Measurements from ENCODE around the gene CDC20.
A peak's percentile ranks its signal among the peaks of the same experiment; 100 is the strongest.

The CDC20 gene

DNA sequence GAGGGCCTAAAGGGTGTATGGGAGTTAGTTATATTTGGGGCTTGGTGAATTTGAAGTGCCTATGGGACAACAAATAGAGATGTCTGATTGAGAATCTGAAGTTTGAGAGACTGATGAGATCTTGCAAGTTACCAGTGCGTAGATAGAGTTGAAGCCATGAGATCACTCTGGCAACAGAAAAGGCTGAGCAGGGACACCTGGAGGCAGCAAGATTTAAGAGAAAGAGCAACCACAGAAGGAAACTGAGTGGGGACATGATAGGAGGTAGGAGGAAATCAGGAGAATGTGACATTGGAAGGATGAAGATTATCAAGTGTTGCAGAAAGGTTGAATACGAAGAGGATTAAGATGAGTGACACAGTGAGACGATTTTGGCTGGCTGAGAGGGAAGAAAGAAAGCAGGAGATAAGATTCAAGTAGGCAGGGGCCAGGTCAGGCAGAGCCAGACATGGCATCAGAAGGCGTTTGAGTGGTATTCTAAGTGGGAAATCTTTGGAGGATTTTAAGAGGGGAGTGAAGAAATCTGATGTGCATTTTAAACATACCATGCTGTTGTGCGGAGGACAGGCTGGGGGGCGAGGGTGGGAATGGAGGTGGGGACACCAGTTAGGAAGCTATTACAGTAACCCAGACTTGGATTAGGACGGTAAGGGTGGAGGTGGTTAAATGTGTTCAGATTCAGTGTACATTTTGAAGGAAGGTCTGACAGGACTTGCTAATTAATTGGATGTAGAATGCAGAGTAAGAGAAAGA is 24.2 kb upstream of the CDC20 start:
- H3K9me3 ChIP-seq (ENCODE audit: control insufficient read depth, low read length) = no peaks in the 10 kb centered on the region
- no peak overlapping the region for H3K9ac ChIP-seq (ENCODE audit: low read length)
- H3K27me3 ChIP-seq (ENCODE audit: control insufficient read depth, insufficient read depth, low read length) = no peaks in the 10 kb centered on the region
- no peaks in the 10 kb centered on the region for H3K36me3 ChIP-seq (ENCODE audit: control insufficient read depth, insufficient read depth, low read length)
- no peak overlapping the region for H3K4me3 ChIP-seq (ENCODE audit: low read length)
- H3K4me1 ChIP-seq (ENCODE audit: control insufficient read depth, insufficient read depth, low read length) = peaks cover 13% of the 10 kb centered on the region

DNA sequence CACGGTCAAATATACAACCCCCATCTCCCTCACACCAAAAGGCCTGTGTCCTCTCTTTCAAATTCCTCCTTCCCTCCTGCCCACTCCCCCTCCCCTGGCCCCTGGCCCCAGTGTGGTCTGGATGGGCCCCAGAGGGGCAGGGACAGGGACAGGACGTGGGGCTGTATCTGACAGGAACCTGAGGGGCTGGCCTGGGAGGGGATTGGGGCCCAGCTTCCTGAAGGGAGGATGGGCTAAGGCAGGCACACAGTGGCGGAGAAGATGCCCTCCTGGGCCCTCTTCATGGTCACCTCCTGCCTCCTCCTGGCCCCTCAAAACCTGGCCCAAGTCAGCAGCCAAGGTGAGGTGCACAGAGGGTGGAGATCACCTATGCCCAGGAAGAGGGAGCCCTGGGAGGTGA is 21.2 kb upstream of the CDC20 start, which contains the start of gene MPL:
TSS of gene MPL (plus strand) at position 231 of the 400 bp plus-strand sequence. CDS start at position 262, 31 bp downstream.
- H3K36me3 ChIP-seq (ENCODE audit: control insufficient read depth, insufficient read depth, low read length) = no peaks in the 10 kb centered on the region
- no peaks in the 10 kb centered on the region for H3K4me1 ChIP-seq (ENCODE audit: control insufficient read depth, insufficient read depth, low read length)
- H3K4me3 ChIP-seq (ENCODE audit: low read length) = no peak within 1 kb of the TSS
- H3K27me3 ChIP-seq (ENCODE audit: control insufficient read depth, insufficient read depth, low read length) = no peaks in the 10 kb centered on the region
- H3K9ac ChIP-seq (ENCODE audit: low read length) = no peak within 1 kb of the TSS
- H3K9me3 ChIP-seq (ENCODE audit: control insufficient read depth, low read length) = no peaks in the 10 kb centered on the region

DNA sequence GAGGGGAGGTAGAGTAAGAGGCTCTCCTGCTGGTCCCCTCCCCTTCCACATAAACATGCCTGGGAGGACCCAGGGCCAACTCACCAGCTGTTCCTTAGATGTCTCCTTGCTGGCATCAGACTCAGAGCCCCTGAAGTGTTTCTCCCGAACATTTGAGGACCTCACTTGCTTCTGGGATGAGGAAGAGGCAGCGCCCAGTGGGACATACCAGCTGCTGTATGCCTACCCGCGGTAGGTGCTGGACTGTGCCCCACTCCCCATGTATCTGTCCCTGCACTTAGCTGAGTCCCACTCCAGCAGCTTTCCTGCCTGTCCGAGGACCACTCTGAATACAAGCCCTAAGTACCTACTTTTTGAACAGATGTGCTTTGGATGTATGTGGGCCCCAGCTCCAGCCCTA is 20.8 kb upstream of the CDC20 start:
- no peaks in the 10 kb centered on the region for H3K4me1 ChIP-seq (ENCODE audit: control insufficient read depth, insufficient read depth, low read length)
- no peaks in the 10 kb centered on the region for H3K36me3 ChIP-seq (ENCODE audit: control insufficient read depth, insufficient read depth, low read length)
- no peaks in the 10 kb centered on the region for H3K27me3 ChIP-seq (ENCODE audit: control insufficient read depth, insufficient read depth, low read length)
- H3K4me3 ChIP-seq (ENCODE audit: low read length) = no peak overlapping the region
- no peaks in the 10 kb centered on the region for H3K9me3 ChIP-seq (ENCODE audit: control insufficient read depth, low read length)
- H3K9ac ChIP-seq (ENCODE audit: low read length) = no peak overlapping the region

DNA sequence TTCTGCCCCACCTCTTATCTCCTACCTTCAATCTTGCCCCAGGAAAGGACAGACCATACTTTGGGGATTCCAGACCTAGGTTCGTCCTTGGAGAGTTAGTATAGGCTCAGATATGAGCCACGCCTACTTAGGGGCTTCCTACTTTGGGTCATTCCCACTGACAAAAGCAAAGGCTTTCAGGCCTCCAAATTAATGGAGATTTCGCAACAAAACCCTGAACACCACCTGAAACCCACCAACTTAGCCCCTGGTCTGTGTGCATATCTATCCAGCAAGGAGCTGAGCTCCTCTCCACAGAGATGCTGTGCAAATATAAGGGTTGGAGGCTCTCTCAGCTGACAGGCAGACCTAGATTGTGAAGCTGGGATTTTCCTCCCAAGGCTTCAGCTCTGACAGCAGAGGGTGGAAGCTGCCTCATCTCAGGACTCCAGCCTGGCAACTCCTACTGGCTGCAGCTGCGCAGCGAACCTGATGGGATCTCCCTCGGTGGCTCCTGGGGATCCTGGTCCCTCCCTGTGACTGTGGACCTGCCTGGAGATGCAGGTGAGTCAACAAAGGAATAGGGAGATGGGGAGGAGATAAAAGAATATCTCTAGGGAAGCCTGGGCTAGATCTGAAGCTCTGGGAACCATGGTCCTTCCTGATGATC is 19.1 kb upstream of the CDC20 start:
- H3K4me1 ChIP-seq (ENCODE audit: control insufficient read depth, insufficient read depth, low read length) = peaks cover 9% of the 10 kb centered on the region
- H3K27me3 ChIP-seq (ENCODE audit: control insufficient read depth, insufficient read depth, low read length) = no peaks in the 10 kb centered on the region
- no peak overlapping the region for H3K9ac ChIP-seq (ENCODE audit: low read length)
- H3K36me3 ChIP-seq (ENCODE audit: control insufficient read depth, insufficient read depth, low read length) = no peaks in the 10 kb centered on the region
- no peak overlapping the region for H3K4me3 ChIP-seq (ENCODE audit: low read length)
- no peaks in the 10 kb centered on the region for H3K9me3 ChIP-seq (ENCODE audit: control insufficient read depth, low read length)

DNA sequence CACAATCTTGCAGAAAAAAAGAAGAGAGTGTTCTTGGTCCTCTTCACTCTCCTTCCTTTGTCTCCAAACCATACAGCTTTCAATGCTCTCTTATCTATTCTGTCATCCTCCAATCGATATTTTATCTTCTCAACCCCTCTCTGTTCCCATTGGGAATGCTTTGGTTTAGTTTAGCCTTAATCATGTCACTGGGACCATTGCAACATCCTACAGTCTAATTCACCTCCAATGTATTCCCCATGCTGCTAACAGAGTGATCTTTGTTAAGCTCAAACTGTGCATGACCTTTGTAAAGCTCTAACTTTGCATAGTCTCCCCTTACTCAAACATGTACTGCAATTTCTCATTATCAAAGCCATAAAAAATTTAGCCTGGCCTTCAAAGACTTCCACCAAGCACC is 18.2 kb upstream of the CDC20 start:
- Histone ChIP-seq H3K36me3 (ENCODE audit: control insufficient read depth, insufficient read depth, low read length) (no peaks in the 10 kb centered on the region), H3K4me1 (ENCODE audit: control insufficient read depth, insufficient read depth, low read length) (peaks cover 17% of the 10 kb centered on the region), H3K9me3 (ENCODE audit: control insufficient read depth, low read length) (no peaks in the 10 kb centered on the region), H3K27me3 (ENCODE audit: control insufficient read depth, insufficient read depth, low read length) (no peaks in the 10 kb centered on the region), H3K9ac (ENCODE audit: low read length) (no peak overlapping the region), H3K4me3 (ENCODE audit: low read length) (no peak overlapping the region)

DNA sequence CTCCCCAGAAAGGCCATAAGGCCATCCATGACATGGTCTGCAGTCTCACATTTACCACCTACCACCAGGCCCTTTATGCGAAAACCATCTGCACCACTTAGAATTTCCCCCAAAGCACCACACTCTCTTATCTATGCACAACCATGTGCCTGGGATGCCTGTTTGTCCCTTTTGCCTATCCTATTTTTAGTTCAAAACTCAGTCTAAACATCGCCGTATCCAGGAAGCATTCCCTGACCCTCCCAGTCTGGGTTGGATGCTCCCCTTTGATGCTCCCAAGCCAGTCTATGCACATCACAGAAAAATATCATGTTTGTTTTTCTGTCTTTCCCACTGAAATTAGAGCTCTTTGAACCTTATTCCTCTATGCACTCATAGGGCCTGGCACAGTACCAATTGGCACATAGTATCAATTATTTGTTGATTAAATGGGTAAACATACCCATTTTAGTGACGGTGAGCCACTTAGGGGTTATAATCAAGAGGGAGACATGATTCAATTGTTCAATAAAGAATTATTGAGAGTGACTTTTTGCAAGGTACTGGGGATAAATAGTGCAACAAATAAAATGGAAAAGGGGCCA is 14.4 kb upstream of the CDC20 start:
- Histone ChIP-seq H3K36me3 (ENCODE audit: control insufficient read depth, insufficient read depth, low read length) (no peaks in the 10 kb centered on the region), H3K9ac (ENCODE audit: low read length) (no peak overlapping the region), H3K9me3 (ENCODE audit: control insufficient read depth, low read length) (no peaks in the 10 kb centered on the region), H3K4me1 (ENCODE audit: control insufficient read depth, insufficient read depth, low read length) (peaks cover 42% of the 10 kb centered on the region), H3K4me3 (ENCODE audit: low read length) (no peak overlapping the region), H3K27me3 (ENCODE audit: control insufficient read depth, insufficient read depth, low read length) (no peaks in the 10 kb centered on the region)

DNA sequence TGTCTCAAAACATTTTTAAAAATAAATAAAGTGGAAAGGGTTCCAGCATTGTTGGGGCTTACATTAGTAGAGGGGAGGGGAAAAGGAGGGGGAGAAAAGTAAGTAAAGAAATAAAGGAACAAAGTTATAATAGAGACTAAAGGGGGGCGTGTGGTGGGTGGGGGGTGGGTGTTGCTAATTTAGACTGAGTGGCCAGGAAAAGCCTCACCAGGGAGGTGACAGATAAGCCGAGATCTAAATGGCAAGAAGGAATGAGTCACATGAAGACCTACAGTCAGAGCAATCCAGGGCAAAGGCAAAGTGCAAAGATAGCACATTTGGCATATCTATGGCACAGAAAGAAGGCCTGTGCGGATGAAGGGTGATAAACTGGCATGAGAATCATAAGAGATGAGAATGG is 13.7 kb upstream of the CDC20 start:
- no peaks in the 10 kb centered on the region for H3K9me3 ChIP-seq (ENCODE audit: control insufficient read depth, low read length)
- H3K36me3 ChIP-seq (ENCODE audit: control insufficient read depth, insufficient read depth, low read length) = no peaks in the 10 kb centered on the region
- H3K27me3 ChIP-seq (ENCODE audit: control insufficient read depth, insufficient read depth, low read length) = no peaks in the 10 kb centered on the region
- no peak overlapping the region for H3K9ac ChIP-seq (ENCODE audit: low read length)
- H3K4me3 ChIP-seq (ENCODE audit: low read length) = no peak overlapping the region
- peaks cover 49% of the 10 kb centered on the region for H3K4me1 ChIP-seq (ENCODE audit: control insufficient read depth, insufficient read depth, low read length)

DNA sequence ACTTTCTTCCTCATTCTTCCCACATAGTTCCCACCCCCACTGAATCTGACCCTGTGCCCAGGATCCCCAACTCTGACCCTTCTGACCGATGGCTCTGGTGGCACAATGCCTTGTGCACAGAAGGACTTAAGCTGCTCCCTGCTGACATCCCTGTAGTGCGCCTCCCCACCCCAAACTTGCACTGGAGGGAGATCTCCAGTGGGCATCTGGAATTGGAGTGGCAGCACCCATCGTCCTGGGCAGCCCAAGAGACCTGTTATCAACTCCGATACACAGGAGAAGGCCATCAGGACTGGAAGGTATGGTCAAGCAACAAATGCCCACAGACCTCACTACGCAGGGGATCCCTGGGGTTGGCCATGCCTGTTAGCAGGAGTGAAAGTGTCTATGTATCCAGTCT is 12.1 kb upstream of the CDC20 start:
- Histone ChIP-seq H3K27me3 (ENCODE audit: control insufficient read depth, insufficient read depth, low read length) (no peaks in the 10 kb centered on the region), H3K9me3 (ENCODE audit: control insufficient read depth, low read length) (no peaks in the 10 kb centered on the region), H3K9ac (ENCODE audit: low read length) (no peak overlapping the region), H3K4me3 (ENCODE audit: low read length) (no peak overlapping the region), H3K4me1 (ENCODE audit: control insufficient read depth, insufficient read depth, low read length) (peaks cover 54% of the 10 kb centered on the region), H3K36me3 (ENCODE audit: control insufficient read depth, insufficient read depth, low read length) (no peaks in the 10 kb centered on the region)

DNA sequence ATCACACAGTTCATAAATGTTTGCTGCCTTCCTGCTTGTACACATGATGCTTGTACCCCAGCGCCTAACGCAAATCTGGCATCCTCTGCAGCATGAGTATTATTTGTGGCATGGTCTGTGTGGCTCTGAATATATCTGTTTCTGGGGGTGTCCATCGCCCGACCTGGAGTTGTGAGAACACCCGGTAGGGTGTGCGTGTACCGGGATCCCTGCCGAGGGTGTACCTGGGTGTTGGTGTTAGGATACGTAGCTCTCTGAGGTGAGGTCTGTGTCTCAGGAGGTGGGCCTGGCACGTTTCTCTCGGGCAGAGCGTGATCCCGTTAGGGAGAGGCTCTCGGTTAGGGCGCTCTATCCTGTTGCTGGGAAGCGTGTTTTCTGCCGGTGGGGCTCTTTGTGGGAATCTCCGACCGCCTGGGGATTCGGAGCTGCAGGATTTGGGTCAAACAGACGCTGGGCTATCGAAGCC is 10.4 kb upstream of the CDC20 start:
- Histone ChIP-seq H3K4me3 (ENCODE audit: low read length) (peak overlapping the region; percentile 22), H3K9me3 (ENCODE audit: control insufficient read depth, low read length) (no peaks in the 10 kb centered on the region), H3K27me3 (ENCODE audit: control insufficient read depth, insufficient read depth, low read length) (no peaks in the 10 kb centered on the region), H3K9ac (ENCODE audit: low read length) (peak overlapping the region; percentile 87), H3K4me1 (ENCODE audit: control insufficient read depth, insufficient read depth, low read length) (peaks cover 55% of the 10 kb centered on the region), H3K36me3 (ENCODE audit: control insufficient read depth, insufficient read depth, low read length) (no peaks in the 10 kb centered on the region)

DNA sequence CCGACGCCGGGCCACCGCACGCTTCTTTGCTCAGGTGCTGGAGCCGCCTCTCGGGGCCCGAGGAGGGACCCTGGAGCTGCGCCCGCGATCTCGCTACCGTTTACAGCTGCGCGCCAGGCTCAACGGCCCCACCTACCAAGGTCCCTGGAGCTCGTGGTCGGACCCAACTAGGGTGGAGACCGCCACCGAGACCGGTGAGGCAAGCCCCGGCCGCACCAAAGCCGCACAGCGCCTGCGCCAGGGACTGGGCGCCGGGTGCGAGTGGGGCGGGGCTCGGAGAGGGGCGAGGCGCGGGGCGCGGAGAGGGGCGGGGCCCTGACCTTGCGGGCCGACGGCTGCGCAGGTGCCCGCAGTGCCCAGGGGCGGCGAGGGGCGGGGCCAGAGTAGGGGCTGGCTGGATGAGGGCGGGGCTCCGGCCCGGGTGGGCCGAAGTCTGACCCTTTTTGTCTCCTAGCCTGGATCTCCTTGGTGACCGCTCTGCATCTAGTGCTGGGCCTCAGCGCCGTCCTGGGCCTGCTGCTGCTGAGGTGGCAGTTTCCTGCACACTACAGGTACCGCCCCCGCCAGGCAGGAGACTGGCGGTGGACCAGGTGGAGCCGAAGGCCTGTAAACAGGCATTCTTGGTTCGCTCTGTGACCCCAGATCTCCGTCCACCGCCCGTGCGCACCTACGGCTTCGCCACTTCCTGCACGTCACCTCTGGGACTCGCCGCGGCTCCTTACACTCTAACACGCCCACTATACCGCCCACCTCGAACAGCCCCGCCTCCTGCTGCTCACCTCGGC is 9.8 kb upstream of the CDC20 start:
- no peaks in the 10 kb centered on the region for H3K27me3 ChIP-seq (ENCODE audit: control insufficient read depth, insufficient read depth, low read length)
- peak overlapping the region; percentile 22 for H3K4me3 ChIP-seq (ENCODE audit: low read length)
- peaks cover 53% of the 10 kb centered on the region for H3K4me1 ChIP-seq (ENCODE audit: control insufficient read depth, insufficient read depth, low read length)
- H3K9me3 ChIP-seq (ENCODE audit: control insufficient read depth, low read length) = no peaks in the 10 kb centered on the region
- no peaks in the 10 kb centered on the region for H3K36me3 ChIP-seq (ENCODE audit: control insufficient read depth, insufficient read depth, low read length)
- H3K9ac ChIP-seq (ENCODE audit: low read length) = peak overlapping the region; percentile 87

DNA sequence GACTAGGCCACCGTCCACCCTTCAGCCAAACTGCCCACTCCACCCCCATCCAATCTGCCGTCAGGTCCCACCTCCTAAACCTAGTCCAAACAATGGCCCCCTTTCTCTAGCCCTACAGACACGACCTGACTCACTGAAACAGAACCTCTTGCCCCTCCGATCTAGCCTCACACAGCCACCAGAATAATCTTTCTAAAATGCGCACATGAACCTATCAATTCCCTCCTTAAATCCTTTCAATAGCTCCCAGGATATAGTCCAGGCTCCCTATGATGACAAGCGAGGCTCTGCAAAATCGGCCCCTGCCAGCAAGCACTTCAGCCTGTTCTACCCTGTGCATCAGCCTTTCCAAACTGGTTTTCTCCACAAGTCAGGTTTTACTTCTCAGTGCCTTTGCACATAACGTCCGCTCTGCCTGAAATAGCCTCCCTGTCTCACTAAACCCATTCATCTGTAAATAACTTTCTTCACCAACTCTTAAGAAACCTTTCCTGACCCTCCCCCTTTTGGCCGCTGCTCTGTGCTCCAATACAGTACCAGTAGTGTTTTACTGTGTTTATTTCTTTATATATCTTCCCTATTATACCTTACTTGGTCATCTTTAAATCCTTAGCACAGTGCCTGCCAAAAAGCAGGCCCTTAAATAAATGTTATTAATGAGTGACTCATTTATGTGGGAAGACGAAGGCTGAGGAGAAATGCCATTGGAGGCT is 9.0 kb upstream of the CDC20 start:
- Histone ChIP-seq H3K9me3 (ENCODE audit: control insufficient read depth, low read length) (no peaks in the 10 kb centered on the region), H3K4me3 (ENCODE audit: low read length) (no peak overlapping the region), H3K27me3 (ENCODE audit: control insufficient read depth, insufficient read depth, low read length) (no peaks in the 10 kb centered on the region), H3K9ac (ENCODE audit: low read length) (peak overlapping the region; percentile 87), H3K36me3 (ENCODE audit: control insufficient read depth, insufficient read depth, low read length) (no peaks in the 10 kb centered on the region), H3K4me1 (ENCODE audit: control insufficient read depth, insufficient read depth, low read length) (peaks cover 46% of the 10 kb centered on the region)

Data from mucosa of stomach (tissue), 1 donor.